Measurements from ENCODE around the gene SCIN.

SCIN gene

GRCh38 chr7:12550956-12551355, 19.6 kb upstream of the SCIN start:
- TF ChIP-seq TAF1 (IDR thresholded peaks at IDR 0.05; ENCODE audit: borderline replicate concordance, insufficient read depth, low read length): no peak

GRCh38 chr7:12552876-12553275, 17.6 kb upstream of the SCIN start:
- TF ChIP-seq TAF1 (IDR thresholded peaks at IDR 0.05; ENCODE audit: borderline replicate concordance, insufficient read depth, low read length) (no peak), POLR2AphosphoS5 (IDR thresholded peaks at IDR 0.05; ENCODE audit: low read depth, low read length) (no peak)

- TF ChIP-seq REST (IDR thresholded peaks at IDR 0.05; ENCODE audit: insufficient read depth in 1 of 2, low read depth in 2 of 2, low read length in 2 of 2): no peak
- TF ChIP-seq SIN3A (IDR thresholded peaks at IDR 0.05; ENCODE audit: borderline replicate concordance, insufficient read depth, low read length): no peak
- no peak for TF ChIP-seq POLR2AphosphoS5 (IDR thresholded peaks at IDR 0.05; ENCODE audit: low read depth, low read length)
- TF ChIP-seq TAF1 (IDR thresholded peaks at IDR 0.05; ENCODE audit: borderline replicate concordance, insufficient read depth, low read length): no peak
- no peak for TF ChIP-seq FOXP2 (optimal IDR thresholded peaks at IDR 0.05; ENCODE audit: borderline replicate concordance, extremely low read depth, extremely low read length, insufficient read depth)
Observed at GRCh38 chr7:12553416-12553815, 17.1 kb upstream of the SCIN start.

- TF ChIP-seq FOXP2 (optimal IDR thresholded peaks at IDR 0.05; ENCODE audit: borderline replicate concordance, extremely low read depth, extremely low read length, insufficient read depth): no peak
- TF ChIP-seq SIN3A (IDR thresholded peaks at IDR 0.05; ENCODE audit: borderline replicate concordance, insufficient read depth, low read length): no peak
Observed at GRCh38 chr7:12554351-12554750, 16.2 kb upstream of the SCIN start.

- no peak for TF ChIP-seq POLR2AphosphoS5 (IDR thresholded peaks at IDR 0.05; ENCODE audit: low read depth, low read length)
- no peak for TF ChIP-seq REST (IDR thresholded peaks at IDR 0.05; ENCODE audit: insufficient read depth in 1 of 2, low read depth in 2 of 2, low read length in 2 of 2)
- no peak for TF ChIP-seq SIN3A (IDR thresholded peaks at IDR 0.05; ENCODE audit: borderline replicate concordance, insufficient read depth, low read length)
- no peak for TF ChIP-seq TAF1 (IDR thresholded peaks at IDR 0.05; ENCODE audit: borderline replicate concordance, insufficient read depth, low read length)
- no peak for TF ChIP-seq FOXP2 (optimal IDR thresholded peaks at IDR 0.05; ENCODE audit: borderline replicate concordance, extremely low read depth, extremely low read length, insufficient read depth)
Observed at GRCh38 chr7:12554872-12555271, 15.6 kb upstream of the SCIN start.

- TF ChIP-seq REST (IDR thresholded peaks at IDR 0.05; ENCODE audit: insufficient read depth in 1 of 2, low read depth in 2 of 2, low read length in 2 of 2): no peak
- TF ChIP-seq POLR2AphosphoS5 (IDR thresholded peaks at IDR 0.05; ENCODE audit: low read depth, low read length): no peak
- no peak for TF ChIP-seq SIN3A (IDR thresholded peaks at IDR 0.05; ENCODE audit: borderline replicate concordance, insufficient read depth, low read length)
Observed at GRCh38 chr7:12557282-12557681, 13.2 kb upstream of the SCIN start.

GRCh38 chr7:12564996-12565764, 5.3 kb upstream of the SCIN start:
- TF ChIP-seq POLR2AphosphoS5 (IDR thresholded peaks at IDR 0.05; ENCODE audit: low read depth, low read length): no peak
